ENCODE measurements around the gene ZNF71. TPM values are rescaled to one million over a fixed set of nuclear protein-coding genes. Genes with fewer than 3 reads are reported as not detected.

ZNF71 gene
- total and polyA plus RNA-seq, 2 donors (not counting 1 experiment from before 2014, with no cell fraction given) = 4.3 to 9.2 TPM

Other genes starting within 250 kb of the ZNF71 start
- 4.1 and 4.8 TPM in 2 replicates for gene ZNF582, start 201.8 kb upstream of the ZNF71 start, total RNA-seq
- gene ZNF582, start 201.8 kb upstream of the ZNF71 start, polyA plus RNA-seq = 2.9 and 3.0 TPM in 2 replicates
- 5.4 TPM in 2 replicates for gene ZNF583, start 191.0 kb upstream of the ZNF71 start, total RNA-seq
- gene ZNF583, start 191.0 kb upstream of the ZNF71 start, polyA plus RNA-seq = 4.3 and 5.0 TPM in 2 replicates
- 6.4 and 6.6 TPM in 2 replicates for gene ZNF667, start 118.0 kb upstream of the ZNF71 start, total RNA-seq
- gene ZNF667, start 118.0 kb upstream of the ZNF71 start, polyA plus RNA-seq = 1.3 and 2.0 TPM in 2 replicates
- 4.4 and 9.2 TPM in 2 replicates for gene ZNF471, start 87.4 kb upstream of the ZNF71 start, total RNA-seq
- gene ZNF471, start 87.4 kb upstream of the ZNF71 start, polyA plus RNA-seq = 1.7 and 2.4 TPM in 2 replicates
- 8.0 and 14.9 TPM in 2 replicates for gene ZFP28, start 56.4 kb upstream of the ZNF71 start, total RNA-seq
- 6.1 and 7.5 TPM in 2 replicates for gene ZFP28, start 56.4 kb upstream of the ZNF71 start, polyA plus RNA-seq
- gene ZNF470, start 27.8 kb upstream of the ZNF71 start, total RNA-seq = 6.9 and 7.3 TPM in 2 replicates
- 2.0 and 3.0 TPM in 2 replicates for gene ZNF470, start 27.8 kb upstream of the ZNF71 start, polyA plus RNA-seq
- gene SMIM17, start 47.9 kb downstream of the ZNF71 start, total RNA-seq = under 0.01 and 0.33 TPM in 2 replicates
- gene SMIM17, start 47.9 kb downstream of the ZNF71 start, polyA plus RNA-seq = 0.09 and 0.43 TPM in 2 replicates
- 3.3 and 3.6 TPM in 2 replicates for gene ZNF835, start 76.5 kb downstream of the ZNF71 start, total RNA-seq
- gene ZNF835, start 76.5 kb downstream of the ZNF71 start, polyA plus RNA-seq = 0.53 TPM in 1 of 2 replicates, not detected in the other
- 3.9 and 5.6 TPM in 2 replicates for gene PEG3, start 245.4 kb downstream of the ZNF71 start, total RNA-seq
- 0.06 and 0.22 TPM in 2 replicates for gene PEG3, start 245.4 kb downstream of the ZNF71 start, polyA plus RNA-seq
- gene ZIM2, start 245.4 kb downstream of the ZNF71 start, total RNA-seq = under 0.01 TPM in 1 of 2 replicates, not detected in the other
- gene ZIM2, start 245.4 kb downstream of the ZNF71 start, polyA plus RNA-seq = not detected in 2 replicates

All from fibroblast of lung (primary cell).